RWPE1 (cell line): ENCODE data around the gene ESM1.

ENCODE experiments used
- CTCF ChIA-PET: fragments of 350-600 bp; sonication (Branson Sonifier 250); formaldehyde crosslinking; extraction: SDS; loops from one replicate; lab custom pipeline; 2021; lab: Yijun Ruan, JAX
- POLR2A ChIA-PET: fragments of 400-600 bp; formaldehyde crosslinking; extraction: SDS; loops from one replicate; lab custom pipeline; 2020; ENCODE audit warnings: antibody characterized with exemption; ENCODE audit not compliant: low non-redundant PET; lab: Yijun Ruan, JAX
- DNase-seq: peaks from one replicate; pipeline ENCODE4 v3.0.0; 2012; ENCODE audit warnings: low spot score
- H3K27ac ChIP-seq: fragments of 450-650 bp; 2 replicates; pipeline ENCODE4 v1.5.1; 2017
- CTCF ChIP-seq: fragments of 450-650 bp; conservative IDR thresholded peaks from 2 replicates; pipeline ENCODE4 v1.5.1; 2017; ENCODE audit warnings: low read depth, mild to moderate bottlenecking

ESM1 gene

GRCh38 chr5:54930736-54931135 lies 54.7 kb downstream of the ESM1 start:
- no peak for TF ChIP-seq CTCF
- no peak overlapping the region for H3K27ac ChIP-seq
- DNase-seq = no peak
- CTCF ChIA-PET = interaction anchor here (0.6 to 0.9 kb wide), 4 partner anchors 14 to 86 kb away, joined by 3 to 4 read pairs (median 3); no protein-coding TSS in a partner anchor
- POLR2A ChIA-PET = no interaction called here
